ENCODE data around the gene KRTAP29-1.

KRTAP29-1 gene

GRCh38 chr17:41327411-41328120, 24.9 kb upstream of the KRTAP29-1 start:
- Histone ChIP-seq H3K9me3 (ENCODE audit: control insufficient read depth, low read length) (no peaks in the 10 kb centered on the region), H3K4me3 (ENCODE audit: low read length) (no peak overlapping the region), H3K9ac (ENCODE audit: low read length) (no peak overlapping the region), H3K4me1 (ENCODE audit: control insufficient read depth, insufficient read depth, low read length) (no peaks in the 10 kb centered on the region), H3K27me3 (replicated peaks; ENCODE audit: control insufficient read depth, insufficient read depth, low read length) (no peaks in the 10 kb centered on the region), H3K36me3 (ENCODE audit: control insufficient read depth, insufficient read depth, low read length, severe bottlenecking) (no peaks in the 10 kb centered on the region)
- no peak for DNase-seq (ENCODE audit: low read depth)

DNA sequence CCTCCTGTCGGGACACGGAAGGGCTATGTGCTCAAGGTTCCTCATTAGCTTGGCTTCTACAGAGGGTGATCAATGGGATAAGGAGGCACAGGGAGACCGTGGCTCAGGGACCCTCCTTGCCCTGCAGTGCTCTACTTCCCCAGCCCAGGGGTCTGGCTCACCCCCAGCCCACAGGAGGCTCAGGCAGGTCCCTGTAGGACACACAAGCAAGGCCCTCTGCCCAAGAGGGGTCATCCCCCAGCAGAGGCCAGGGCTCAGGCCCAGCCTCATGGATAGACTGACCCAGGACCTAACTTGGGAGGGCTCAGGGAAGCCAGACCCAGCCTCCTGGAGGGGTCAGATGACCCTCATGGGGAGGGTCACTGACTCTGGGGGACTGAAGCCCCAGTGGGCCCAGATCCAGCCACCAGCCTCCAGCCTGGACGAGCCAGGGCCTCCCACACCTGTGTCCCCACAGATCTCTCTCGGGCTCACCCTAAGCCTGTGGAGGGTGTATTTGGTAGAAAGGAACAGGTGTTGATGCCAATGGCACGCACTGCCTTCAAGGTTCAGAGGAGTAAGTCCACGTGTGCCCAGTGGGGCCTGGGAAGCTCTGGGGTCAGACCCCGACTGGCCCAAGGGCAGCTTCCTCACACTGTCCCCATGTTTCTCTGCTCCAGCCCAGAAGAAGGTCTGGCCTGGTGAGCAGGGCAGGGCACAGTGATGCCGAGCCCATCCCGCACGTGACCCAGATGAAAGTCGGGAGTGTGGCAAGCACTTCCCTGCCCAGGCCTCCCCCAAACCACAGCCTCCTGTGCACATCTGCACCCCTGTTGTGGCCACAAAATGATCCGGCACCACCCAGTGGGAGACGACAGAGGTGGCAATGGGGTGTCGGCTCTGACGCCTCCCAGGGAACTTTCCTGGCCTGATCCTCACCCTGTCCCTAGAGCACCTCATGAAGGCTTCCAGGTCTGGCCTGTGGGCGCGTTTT, 23.8 kb upstream of the KRTAP29-1 start:
- H3K4me3 ChIP-seq (ENCODE audit: low read length): no peak overlapping the region
- no peaks in the 10 kb centered on the region for H3K4me1 ChIP-seq (ENCODE audit: control insufficient read depth, insufficient read depth, low read length)
- no peak overlapping the region for H3K9ac ChIP-seq (ENCODE audit: low read length)
- no peaks in the 10 kb centered on the region for H3K27me3 ChIP-seq (replicated peaks; ENCODE audit: control insufficient read depth, insufficient read depth, low read length)
- no peak for DNase-seq (ENCODE audit: low read depth)
- no peaks in the 10 kb centered on the region for H3K36me3 ChIP-seq (ENCODE audit: control insufficient read depth, insufficient read depth, low read length, severe bottlenecking)
- no peaks in the 10 kb centered on the region for H3K9me3 ChIP-seq (ENCODE audit: control insufficient read depth, low read length)

DNA sequence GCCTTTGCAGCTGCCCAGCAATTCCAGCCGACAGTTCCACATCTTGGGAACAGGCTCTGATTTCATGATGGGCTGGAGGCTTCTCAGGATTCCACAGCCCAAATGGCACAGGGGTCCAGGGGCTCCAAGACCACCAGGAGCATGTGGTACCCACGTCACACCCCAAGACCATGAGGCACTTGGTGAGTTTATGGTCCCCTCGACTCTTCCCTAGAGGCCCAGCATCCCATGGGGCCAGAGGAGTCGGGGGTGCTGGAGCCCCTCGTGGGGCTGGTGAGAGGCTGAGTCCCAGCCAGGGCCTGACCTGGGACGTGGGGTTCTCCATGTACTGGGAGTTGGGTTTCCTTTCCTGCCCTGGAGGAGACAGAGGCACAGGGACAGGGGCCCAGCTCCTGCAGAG, 23.0 kb upstream of the KRTAP29-1 start:
- Histone ChIP-seq H3K9me3 (ENCODE audit: control insufficient read depth, low read length) (no peaks in the 10 kb centered on the region), H3K27me3 (replicated peaks; ENCODE audit: control insufficient read depth, insufficient read depth, low read length) (no peaks in the 10 kb centered on the region), H3K4me3 (ENCODE audit: low read length) (no peak overlapping the region), H3K9ac (ENCODE audit: low read length) (no peak overlapping the region), H3K4me1 (ENCODE audit: control insufficient read depth, insufficient read depth, low read length) (no peaks in the 10 kb centered on the region), H3K36me3 (ENCODE audit: control insufficient read depth, insufficient read depth, low read length, severe bottlenecking) (no peaks in the 10 kb centered on the region)
- no peak for DNase-seq (ENCODE audit: low read depth)

GRCh38 chr17:41325126-41325525, 22.5 kb upstream of the KRTAP29-1 start:
- no peaks in the 10 kb centered on the region for H3K36me3 ChIP-seq (ENCODE audit: control insufficient read depth, insufficient read depth, low read length, severe bottlenecking)
- no peak overlapping the region for H3K9ac ChIP-seq (ENCODE audit: low read length)
- DNase-seq (ENCODE audit: low read depth): no peak
- peaks cover 4% of the 10 kb centered on the region for H3K9me3 ChIP-seq (ENCODE audit: control insufficient read depth, low read length)
- H3K4me3 ChIP-seq (ENCODE audit: low read length): no peak overlapping the region
- no peaks in the 10 kb centered on the region for H3K4me1 ChIP-seq (ENCODE audit: control insufficient read depth, insufficient read depth, low read length)
- no peaks in the 10 kb centered on the region for H3K27me3 ChIP-seq (replicated peaks; ENCODE audit: control insufficient read depth, insufficient read depth, low read length)

- H3K27me3 ChIP-seq (replicated peaks; ENCODE audit: control insufficient read depth, insufficient read depth, low read length): no peaks in the 10 kb centered on the region
- H3K4me1 ChIP-seq (ENCODE audit: control insufficient read depth, insufficient read depth, low read length): no peaks in the 10 kb centered on the region
- H3K9me3 ChIP-seq (ENCODE audit: control insufficient read depth, low read length): peaks cover 11% of the 10 kb centered on the region
- H3K36me3 ChIP-seq (ENCODE audit: control insufficient read depth, insufficient read depth, low read length, severe bottlenecking): no peaks in the 10 kb centered on the region
- H3K9ac ChIP-seq (ENCODE audit: low read length): no peak overlapping the region
- DNase-seq (ENCODE audit: low read depth): no peak
- no peak overlapping the region for H3K4me3 ChIP-seq (ENCODE audit: low read length)
These were observed 21.8 kb upstream of the KRTAP29-1 start for GRCh38 chr17:41324180-41325075.

GRCh38 chr17:41322903-41323895, 20.5 kb upstream of the KRTAP29-1 start:
- no peaks in the 10 kb centered on the region for H3K36me3 ChIP-seq (ENCODE audit: control insufficient read depth, insufficient read depth, low read length, severe bottlenecking)
- H3K4me1 ChIP-seq (ENCODE audit: control insufficient read depth, insufficient read depth, low read length): no peaks in the 10 kb centered on the region
- no peak overlapping the region for H3K4me3 ChIP-seq (ENCODE audit: low read length)
- no peak overlapping the region for H3K9ac ChIP-seq (ENCODE audit: low read length)
- DNase-seq (ENCODE audit: low read depth): no peak
- no peaks in the 10 kb centered on the region for H3K27me3 ChIP-seq (replicated peaks; ENCODE audit: control insufficient read depth, insufficient read depth, low read length)
- H3K9me3 ChIP-seq (ENCODE audit: control insufficient read depth, low read length): peaks cover 12% of the 10 kb centered on the region

GRCh38 chr17:41322094-41322902, 19.6 kb upstream of the KRTAP29-1 start:
- peaks cover 12% of the 10 kb centered on the region for H3K9me3 ChIP-seq (ENCODE audit: control insufficient read depth, low read length)
- H3K36me3 ChIP-seq (ENCODE audit: control insufficient read depth, insufficient read depth, low read length, severe bottlenecking): no peaks in the 10 kb centered on the region
- H3K27me3 ChIP-seq (replicated peaks; ENCODE audit: control insufficient read depth, insufficient read depth, low read length): no peaks in the 10 kb centered on the region
- H3K9ac ChIP-seq (ENCODE audit: low read length): peak overlapping the region; percentile 34
- no peaks in the 10 kb centered on the region for H3K4me1 ChIP-seq (ENCODE audit: control insufficient read depth, insufficient read depth, low read length)
- no peak overlapping the region for H3K4me3 ChIP-seq (ENCODE audit: low read length)
- peak; percentile 81 for DNase-seq (ENCODE audit: low read depth)

GRCh38 chr17:41318231-41318630, 15.6 kb upstream of the KRTAP29-1 start:
- Histone ChIP-seq H3K4me3 (ENCODE audit: low read length) (no peak overlapping the region), H3K9me3 (ENCODE audit: control insufficient read depth, low read length) (peaks cover 12% of the 10 kb centered on the region), H3K4me1 (ENCODE audit: control insufficient read depth, insufficient read depth, low read length) (no peaks in the 10 kb centered on the region), H3K27me3 (replicated peaks; ENCODE audit: control insufficient read depth, insufficient read depth, low read length) (peaks cover 8% of the 10 kb centered on the region), H3K36me3 (ENCODE audit: control insufficient read depth, insufficient read depth, low read length, severe bottlenecking) (no peaks in the 10 kb centered on the region), H3K9ac (ENCODE audit: low read length) (no peak overlapping the region)
- DNase-seq (ENCODE audit: low read depth): no peak

DNA sequence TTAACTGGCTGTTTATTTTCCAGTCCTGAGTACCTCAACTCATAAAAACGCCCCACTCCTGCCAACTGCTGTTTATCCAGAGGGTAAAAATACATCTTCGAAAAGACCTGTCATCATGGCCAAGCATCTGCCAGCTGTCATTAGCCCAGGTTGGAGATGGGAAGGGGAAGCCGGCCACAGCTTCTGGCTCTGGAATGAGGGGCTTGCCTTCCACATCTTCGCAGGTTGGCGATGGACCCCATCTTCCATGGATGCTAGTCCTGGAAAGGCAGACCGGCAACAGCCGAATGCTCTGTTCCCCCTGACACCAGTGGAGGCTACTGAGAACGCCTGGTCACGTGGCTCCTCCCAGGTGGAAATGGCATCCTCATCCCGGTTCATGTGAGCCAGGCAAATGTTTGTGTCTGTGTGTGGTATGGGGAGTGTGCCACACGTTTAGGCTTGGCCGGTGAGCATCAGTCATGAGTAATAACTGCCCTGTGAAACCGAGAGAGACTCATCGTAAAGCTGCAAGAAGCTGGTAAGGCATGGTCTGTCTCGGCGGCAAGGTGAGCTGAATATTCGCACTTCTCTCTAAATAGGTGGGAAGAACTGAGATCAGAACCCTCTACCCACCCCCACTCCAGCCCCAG, 13.3 kb upstream of the KRTAP29-1 start:
- DNase-seq (ENCODE audit: low read depth): no peak
- H3K4me3 ChIP-seq (ENCODE audit: low read length): no peak overlapping the region
- H3K27me3 ChIP-seq (replicated peaks; ENCODE audit: control insufficient read depth, insufficient read depth, low read length): peaks cover 12% of the 10 kb centered on the region

More for the DNA sequence above, 13.3 kb upstream of the KRTAP29-1 start:
- H3K9ac ChIP-seq (ENCODE audit: low read length): no peak overlapping the region
- no peaks in the 10 kb centered on the region for H3K36me3 ChIP-seq (ENCODE audit: control insufficient read depth, insufficient read depth, low read length, severe bottlenecking)
- H3K4me1 ChIP-seq (ENCODE audit: control insufficient read depth, insufficient read depth, low read length): no peaks in the 10 kb centered on the region
- H3K9me3 ChIP-seq (ENCODE audit: control insufficient read depth, low read length): peaks cover 12% of the 10 kb centered on the region

Data from adipocyte (in vitro differentiated cells).